Neural crest cell (in vitro differentiated cells): ENCODE measurements around the gene OR5T3. TPM values are rescaled to one million over a fixed set of nuclear protein-coding genes. Genes with fewer than 3 reads are reported as not detected.

Source experiments
- DNase-seq: peaks from one replicate; pipeline ENCODE4 v3.0.0; 2021; ENCODE audit warnings: low read depth, mixed read lengths, low spot score
- H3K27ac Mint-ChIP-seq: one replicate; pipeline ENCODE4 v1.8.0; 2021; ENCODE audit warnings: mild to moderate bottlenecking, mixed read lengths; ENCODE audit not compliant: unreplicated experiment
- H3K27me3 Mint-ChIP-seq: 2 replicates; pipeline ENCODE4 v1.8.0; 2021; ENCODE audit warnings: low read depth, mild to moderate bottlenecking, mixed read lengths
- H3K36me3 Mint-ChIP-seq: 2 replicates; pipeline ENCODE4 v1.8.0; 2021; ENCODE audit warnings: low read depth, mild to moderate bottlenecking, mixed read lengths
- H3K4me1 Mint-ChIP-seq: 2 replicates; pipeline ENCODE4 v1.8.0; 2021; ENCODE audit warnings: mixed read lengths
- H3K4me3 Mint-ChIP-seq: one replicate; pipeline ENCODE4 v1.8.0; 2021; ENCODE audit warnings: mild to moderate bottlenecking, mixed read lengths
- H3K9me3 Mint-ChIP-seq: 2 replicates; pipeline ENCODE4 v1.8.0; 2021; ENCODE audit warnings: mixed read lengths
- total RNA-seq: library from RNA; stranded (reverse); gene quantifications from 2 replicates; pipeline ENCODE4 v1.2.1, GENCODE V29; 2021
- TF ChIP-seq, protein P1 (sequence below): fragments of 200-600 bp; sonication (generic); conservative IDR thresholded peaks from 2 replicates; pipeline ENCODE4 v1.5.0; 2021; ENCODE audit warnings: antibody characterized with exemption, mild to moderate bottlenecking

The OR5T3 gene
- total RNA-seq, 1 donor from 2014 or later = not detected

DNA sequence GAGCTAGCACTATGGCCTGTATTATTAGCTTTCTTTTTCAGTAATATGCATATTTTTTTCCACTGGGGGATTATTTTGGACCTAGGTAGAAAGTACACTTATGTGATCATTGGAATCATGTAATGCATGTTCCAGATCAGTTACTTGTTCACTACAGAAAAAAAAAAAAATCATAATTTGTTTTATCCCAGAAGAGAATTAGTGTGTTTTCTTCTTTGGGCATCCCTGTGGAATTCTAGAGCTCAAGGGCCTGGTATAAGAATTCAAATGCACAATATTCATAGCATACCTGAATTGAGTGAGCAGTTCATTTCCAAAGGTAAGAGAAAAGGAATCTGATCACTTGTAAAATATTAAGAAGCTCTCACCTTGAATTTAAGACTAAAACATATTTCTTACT, 21.8 kb downstream of the OR5T3 start, which contains the start of gene OR5T1:
Gene OR5T1, plus strand, starts transcription at position 301 of the 400 bp plus-strand sequence. CDS start 1,485 bp downstream, outside the sequence.
- no peak within 1 kb of the TSS for H3K4me3 Mint-ChIP-seq
- no peaks in the 10 kb centered on the region for H3K4me1 Mint-ChIP-seq
- TF ChIP-seq, protein P1, sequence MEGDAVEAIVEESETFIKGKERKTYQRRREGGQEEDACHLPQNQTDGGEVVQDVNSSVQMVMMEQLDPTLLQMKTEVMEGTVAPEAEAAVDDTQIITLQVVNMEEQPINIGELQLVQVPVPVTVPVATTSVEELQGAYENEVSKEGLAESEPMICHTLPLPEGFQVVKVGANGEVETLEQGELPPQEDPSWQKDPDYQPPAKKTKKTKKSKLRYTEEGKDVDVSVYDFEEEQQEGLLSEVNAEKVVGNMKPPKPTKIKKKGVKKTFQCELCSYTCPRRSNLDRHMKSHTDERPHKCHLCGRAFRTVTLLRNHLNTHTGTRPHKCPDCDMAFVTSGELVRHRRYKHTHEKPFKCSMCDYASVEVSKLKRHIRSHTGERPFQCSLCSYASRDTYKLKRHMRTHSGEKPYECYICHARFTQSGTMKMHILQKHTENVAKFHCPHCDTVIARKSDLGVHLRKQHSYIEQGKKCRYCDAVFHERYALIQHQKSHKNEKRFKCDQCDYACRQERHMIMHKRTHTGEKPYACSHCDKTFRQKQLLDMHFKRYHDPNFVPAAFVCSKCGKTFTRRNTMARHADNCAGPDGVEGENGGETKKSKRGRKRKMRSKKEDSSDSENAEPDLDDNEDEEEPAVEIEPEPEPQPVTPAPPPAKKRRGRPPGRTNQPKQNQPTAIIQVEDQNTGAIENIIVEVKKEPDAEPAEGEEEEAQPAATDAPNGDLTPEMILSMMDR = no peak

DNA sequence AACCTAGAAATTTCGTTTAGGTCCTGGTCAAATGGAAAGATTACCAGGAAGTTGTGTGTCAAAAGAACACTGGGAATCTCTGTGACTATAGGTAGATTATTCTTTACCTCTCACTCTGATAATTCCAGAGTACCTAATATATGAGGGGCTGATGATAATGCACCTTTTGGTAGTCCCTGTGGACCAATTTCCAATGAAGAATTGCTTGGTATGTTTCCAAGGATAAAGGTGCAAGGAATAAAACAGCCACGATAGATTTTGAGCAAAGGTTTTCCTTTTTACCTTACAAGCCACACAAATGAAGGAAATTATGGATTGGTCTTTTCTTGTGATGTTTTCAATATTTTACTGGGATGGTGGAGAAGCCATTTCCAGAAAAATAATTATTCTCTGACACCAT, 40.1 kb downstream of the OR5T3 start, which contains the start of gene OR8H1:
Gene OR8H1, minus strand, starts transcription at position 101 of the 400 bp plus-strand sequence. CDS start 1,192 bp downstream, outside the sequence.
- Mint-ChIP-seq H3K27ac (no peak within 1 kb of the TSS), H3K4me3 (no peak within 1 kb of the TSS), H3K4me1 (no peaks in the 10 kb centered on the region), H3K36me3 (no peaks in the 10 kb centered on the region), H3K9me3 (no peaks in the 10 kb centered on the region), H3K27me3 (no peaks in the 10 kb centered on the region)
- TF ChIP-seq, protein P1 = no peak
- DNase-seq = no peak

More for the DNA sequence above, 21.8 kb downstream of the OR5T3 start, which contains the start of gene OR5T1:
- no peaks in the 10 kb centered on the region for H3K36me3 Mint-ChIP-seq
- no peaks in the 10 kb centered on the region for H3K27me3 Mint-ChIP-seq
- peaks cover 4% of the 10 kb centered on the region for H3K9me3 Mint-ChIP-seq
- H3K27ac Mint-ChIP-seq = no peak within 1 kb of the TSS
- DNase-seq = no peak

DNA sequence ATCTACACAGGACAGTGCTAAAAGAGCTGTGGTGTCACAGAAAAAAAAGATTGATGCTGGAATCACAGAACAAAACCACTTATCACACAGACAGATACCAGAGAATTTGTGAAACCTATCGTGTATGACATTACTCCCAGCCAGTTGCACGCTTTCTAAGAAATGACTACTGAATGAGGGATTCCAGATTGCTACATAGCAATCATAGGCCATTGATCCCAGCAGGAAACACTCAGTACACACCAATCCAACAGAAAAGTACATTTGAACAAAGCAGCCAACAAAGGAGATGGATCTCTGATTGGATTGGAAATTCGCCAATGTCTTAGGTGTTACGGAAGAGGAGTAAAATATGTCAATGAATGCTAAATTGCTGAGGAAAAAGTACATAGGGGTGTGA, 44.8 kb downstream of the OR5T3 start:
- H3K27me3 Mint-ChIP-seq = no peaks in the 10 kb centered on the region

More for the DNA sequence above, 44.8 kb downstream of the OR5T3 start:
- no peaks in the 10 kb centered on the region for H3K9me3 Mint-ChIP-seq
- TF ChIP-seq, protein P1 = no peak
- no peaks in the 10 kb centered on the region for H3K4me1 Mint-ChIP-seq
- H3K4me3 Mint-ChIP-seq = no peak overlapping the region
- DNase-seq = no peak
- H3K36me3 Mint-ChIP-seq = no peaks in the 10 kb centered on the region
- no peak overlapping the region for H3K27ac Mint-ChIP-seq

Other genes starting within 250 kb of the OR5T3 start
- gene OR5AS1, start 224.6 kb upstream of the OR5T3 start, total RNA-seq = not detected in 2 replicates
- gene OR8I2, start 158.9 kb upstream of the OR5T3 start, total RNA-seq = not detected in 2 replicates
- gene OR8H2, start 148.6 kb upstream of the OR5T3 start, total RNA-seq = not detected in 2 replicates
- not detected in 2 replicates for gene OR8H3, start 129.9 kb upstream of the OR5T3 start, total RNA-seq
- gene OR8J3, start 112.1 kb upstream of the OR5T3 start, total RNA-seq = not detected in 2 replicates
- not detected in 2 replicates for gene OR8K5, start 91.9 kb upstream of the OR5T3 start, total RNA-seq
- not detected in 2 replicates for gene OR5J2, start 75.6 kb upstream of the OR5T3 start, total RNA-seq
- gene OR5T2, start 18.0 kb upstream of the OR5T3 start, total RNA-seq = not detected in 2 replicates
- not detected in 2 replicates for gene OR5T1, start 21.9 kb downstream of the OR5T3 start, total RNA-seq
- not detected in 2 replicates for gene OR8H1, start 40.0 kb downstream of the OR5T3 start, total RNA-seq
- not detected in 2 replicates for gene OR8K3, start 62.9 kb downstream of the OR5T3 start, total RNA-seq
- not detected in 2 replicates for gene OR8K1, start 93.8 kb downstream of the OR5T3 start, total RNA-seq
- gene OR8J1, start 102.0 kb downstream of the OR5T3 start, total RNA-seq = not detected in 2 replicates
- not detected in 2 replicates for gene OR8U1, start 123.4 kb downstream of the OR5T3 start, total RNA-seq
- not detected in 2 replicates for gene OR5AL1, start 160.4 kb downstream of the OR5T3 start, total RNA-seq
- not detected in 2 replicates for gene OR5M3, start 221.1 kb downstream of the OR5T3 start, total RNA-seq
- gene OR5M8, start 239.1 kb downstream of the OR5T3 start, total RNA-seq = not detected in 2 replicates